ENCODE measurements around the gene PPP1R8. TPM values are rescaled to one million over a fixed set of nuclear protein-coding genes. Genes with fewer than 3 reads are reported as not detected.
A peak's percentile ranks its signal among the peaks of the same experiment; 100 is the strongest.

The PPP1R8 gene
- total and polyA plus RNA-seq, 2 donors (not counting 1 experiment from before 2014, with no cell fraction given), result 42.2 to 48.9 TPM

DNA sequence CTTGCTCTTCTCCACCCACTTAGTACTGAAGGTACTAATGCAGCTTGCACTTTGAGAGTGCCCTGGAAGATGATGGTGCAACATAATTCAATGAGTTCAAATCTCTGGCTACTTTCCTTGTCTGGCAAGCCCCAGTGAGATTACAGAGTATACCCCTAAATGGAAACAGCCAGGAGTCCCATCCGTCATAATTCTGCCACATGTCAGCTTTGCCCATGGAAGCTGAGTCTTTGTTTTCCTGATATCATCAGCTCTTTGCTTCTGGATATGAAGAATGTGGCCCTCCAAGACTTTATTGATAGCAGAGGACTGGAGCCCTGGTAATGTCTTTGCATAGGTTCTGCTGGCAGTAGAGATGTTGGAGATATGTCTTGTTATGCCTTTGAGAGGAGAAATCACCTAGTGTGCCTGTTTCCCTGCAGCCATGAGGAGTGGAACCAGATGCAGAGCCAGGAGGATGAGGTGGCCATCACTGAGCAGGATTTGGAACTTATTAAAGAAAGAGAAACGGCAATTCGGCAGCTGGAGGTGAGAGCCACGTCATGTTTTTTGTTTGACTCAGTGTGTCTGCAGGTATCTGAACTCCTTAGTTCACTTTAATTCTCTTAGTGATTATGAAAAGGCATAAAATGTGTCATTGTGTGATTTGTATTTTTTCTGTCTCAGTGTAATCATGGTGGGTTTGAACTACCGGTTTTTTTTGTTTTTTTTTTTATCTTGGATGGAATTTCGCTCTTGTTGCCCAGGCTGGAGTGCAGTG lies 18.7 kb upstream of the PPP1R8 start:
- Histone ChIP-seq H3K79me2 (ENCODE audit: control insufficient read depth, insufficient read depth, low read length) (no peaks in the 10 kb centered on the region), H3K4me2 (ENCODE audit: extremely low read depth, insufficient read depth, low read length) (no peak overlapping the region), H2AFZ (ENCODE audit: low read length) (no peak overlapping the region), H3K27me3 (ENCODE audit: control insufficient read depth, insufficient read depth, low read length) (no peaks in the 10 kb centered on the region), H3K27ac (ENCODE audit: insufficient read depth, low read length) (no peak overlapping the region), H3K4me1 (ENCODE audit: control insufficient read depth, extremely low read depth, insufficient read depth, low read length) (peaks cover 1% of the 10 kb centered on the region), H3K36me3 (ENCODE audit: control insufficient read depth, insufficient read depth, low read length) (no peaks in the 10 kb centered on the region), H3K9ac (ENCODE audit: insufficient read depth, low read length) (no peak overlapping the region), H3K9me3 (ENCODE audit: control insufficient read depth, insufficient read depth, low read depth, low read length) (no peaks in the 10 kb centered on the region), H3K4me3 (replicated peaks in 1 of 4; ENCODE audit: control extremely low read depth in 1 of 4, insufficient read depth in 1 of 4, low read depth in 3 of 4, low read length in 4 of 4) (no peak overlapping the region), H4K20me1 (ENCODE audit: control insufficient read depth, extremely low read depth, insufficient read depth, low read length) (no peaks in the 10 kb centered on the region)
- DNase-seq (ENCODE audit: low read depth in 2 of 2), result no peak
- TF ChIP-seq EZH2 (IDR thresholded peaks at IDR 0.05; ENCODE audit: low read length, missing control alignments), result no peak

DNA sequence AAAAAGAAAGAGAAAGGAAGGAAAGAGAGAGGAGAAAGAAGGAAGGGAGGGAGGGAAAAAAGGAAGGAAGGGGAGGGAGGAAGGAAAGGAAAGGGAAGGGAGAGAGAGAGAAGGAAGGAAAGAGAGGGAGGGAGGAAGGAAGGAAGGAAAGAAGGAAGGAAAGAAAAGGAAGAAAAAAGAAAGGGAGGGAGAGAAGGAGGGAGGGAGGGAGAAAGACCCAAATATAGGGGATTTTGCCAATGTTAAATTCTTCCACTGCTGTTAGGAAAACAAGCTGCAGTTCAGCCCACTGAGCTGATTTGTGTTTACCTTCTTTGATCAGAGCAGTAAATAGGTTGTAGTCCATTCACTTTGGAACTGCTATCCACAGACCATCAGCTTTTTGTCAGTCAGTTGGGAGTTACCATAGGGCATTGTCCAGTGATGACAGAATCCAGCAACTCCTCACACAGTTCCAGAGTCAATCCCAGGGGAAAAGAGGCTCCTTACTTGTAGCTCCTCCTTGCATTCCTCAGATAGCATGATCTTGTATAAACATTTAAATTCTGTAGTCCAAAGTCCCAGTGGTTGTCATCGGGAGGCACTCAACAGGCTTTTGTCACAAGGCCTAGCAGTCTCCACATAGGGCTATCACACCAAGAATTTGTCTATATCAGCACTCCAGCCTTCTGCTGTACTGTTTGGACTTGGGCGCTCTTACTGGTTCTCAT lies 13.5 kb upstream of the PPP1R8 start:
- no peak for TF ChIP-seq EZH2 (IDR thresholded peaks at IDR 0.05; ENCODE audit: low read length, missing control alignments)
- TF ChIP-seq, protein P1, sequence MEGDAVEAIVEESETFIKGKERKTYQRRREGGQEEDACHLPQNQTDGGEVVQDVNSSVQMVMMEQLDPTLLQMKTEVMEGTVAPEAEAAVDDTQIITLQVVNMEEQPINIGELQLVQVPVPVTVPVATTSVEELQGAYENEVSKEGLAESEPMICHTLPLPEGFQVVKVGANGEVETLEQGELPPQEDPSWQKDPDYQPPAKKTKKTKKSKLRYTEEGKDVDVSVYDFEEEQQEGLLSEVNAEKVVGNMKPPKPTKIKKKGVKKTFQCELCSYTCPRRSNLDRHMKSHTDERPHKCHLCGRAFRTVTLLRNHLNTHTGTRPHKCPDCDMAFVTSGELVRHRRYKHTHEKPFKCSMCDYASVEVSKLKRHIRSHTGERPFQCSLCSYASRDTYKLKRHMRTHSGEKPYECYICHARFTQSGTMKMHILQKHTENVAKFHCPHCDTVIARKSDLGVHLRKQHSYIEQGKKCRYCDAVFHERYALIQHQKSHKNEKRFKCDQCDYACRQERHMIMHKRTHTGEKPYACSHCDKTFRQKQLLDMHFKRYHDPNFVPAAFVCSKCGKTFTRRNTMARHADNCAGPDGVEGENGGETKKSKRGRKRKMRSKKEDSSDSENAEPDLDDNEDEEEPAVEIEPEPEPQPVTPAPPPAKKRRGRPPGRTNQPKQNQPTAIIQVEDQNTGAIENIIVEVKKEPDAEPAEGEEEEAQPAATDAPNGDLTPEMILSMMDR (conservative IDR thresholded peaks at IDR 0.05 in 1 of 2, IDR thresholded peaks at IDR 0.05 in 1 of 2; ENCODE audit: low read depth in 1 of 2, low read length in 2 of 2), result no peak
- Histone ChIP-seq H4K20me1 (ENCODE audit: control insufficient read depth, extremely low read depth, insufficient read depth, low read length) (no peaks in the 10 kb centered on the region), H3K27me3 (ENCODE audit: control insufficient read depth, insufficient read depth, low read length) (no peaks in the 10 kb centered on the region), H3K4me3 (replicated peaks in 1 of 4; ENCODE audit: control extremely low read depth in 1 of 4, insufficient read depth in 1 of 4, low read depth in 3 of 4, low read length in 4 of 4) (no peak overlapping the region), H3K36me3 (ENCODE audit: control insufficient read depth, insufficient read depth, low read length) (peaks cover 3% of the 10 kb centered on the region), H2AFZ (ENCODE audit: low read length) (no peak overlapping the region), H3K4me1 (ENCODE audit: control insufficient read depth, extremely low read depth, insufficient read depth, low read length) (peaks cover 3% of the 10 kb centered on the region), H3K27ac (ENCODE audit: insufficient read depth, low read length) (peak overlapping the region; percentile 39), H3K9me3 (ENCODE audit: control insufficient read depth, insufficient read depth, low read depth, low read length) (no peaks in the 10 kb centered on the region), H3K9ac (ENCODE audit: insufficient read depth, low read length) (no peak overlapping the region), H3K4me2 (ENCODE audit: extremely low read depth, insufficient read depth, low read length) (peak overlapping the region; percentile 8), H3K79me2 (ENCODE audit: control insufficient read depth, insufficient read depth, low read length) (no peaks in the 10 kb centered on the region)
- peak; percentile 32 to 41 for DNase-seq (ENCODE audit: low read depth in 2 of 2)

DNA sequence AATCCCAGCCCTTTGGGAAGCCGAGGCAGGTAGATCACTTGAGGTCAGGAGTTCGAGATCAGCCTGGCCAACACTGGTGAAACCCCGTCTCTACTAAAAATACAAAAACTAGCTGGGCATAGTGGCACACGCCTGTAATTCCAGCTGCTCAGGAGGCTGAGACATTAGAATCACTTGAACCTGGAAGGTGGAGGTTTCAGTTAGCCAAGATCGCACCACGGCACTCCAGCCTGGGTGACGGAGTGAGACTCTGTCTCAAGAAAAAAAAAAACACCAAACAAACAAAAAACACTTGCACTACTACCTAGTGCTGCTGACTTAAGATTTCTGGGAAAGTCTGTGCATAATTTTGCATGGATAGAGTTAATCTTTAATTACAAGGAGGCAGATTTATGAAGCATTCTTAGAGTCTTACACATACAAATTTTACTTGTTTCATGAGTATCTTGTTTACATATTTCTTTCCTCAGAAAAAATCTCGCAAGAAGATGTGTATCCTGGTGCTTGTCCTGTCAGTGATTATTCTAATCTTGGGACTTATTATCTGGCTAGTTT lies 8.7 kb upstream of the PPP1R8 start:
- Histone ChIP-seq H3K27me3 (ENCODE audit: control insufficient read depth, insufficient read depth, low read length) (no peaks in the 10 kb centered on the region), H3K4me3 (replicated peaks in 1 of 4; ENCODE audit: control extremely low read depth in 1 of 4, insufficient read depth in 1 of 4, low read depth in 3 of 4, low read length in 4 of 4) (no peak overlapping the region), H3K9ac (ENCODE audit: insufficient read depth, low read length) (no peak overlapping the region), H3K4me1 (ENCODE audit: control insufficient read depth, extremely low read depth, insufficient read depth, low read length) (peaks cover 2% of the 10 kb centered on the region), H3K36me3 (ENCODE audit: control insufficient read depth, insufficient read depth, low read length) (peaks cover 3% of the 10 kb centered on the region), H3K4me2 (ENCODE audit: extremely low read depth, insufficient read depth, low read length) (no peak overlapping the region), H3K9me3 (ENCODE audit: control insufficient read depth, insufficient read depth, low read depth, low read length) (no peaks in the 10 kb centered on the region), H3K27ac (ENCODE audit: insufficient read depth, low read length) (no peak overlapping the region), H3K79me2 (ENCODE audit: control insufficient read depth, insufficient read depth, low read length) (no peaks in the 10 kb centered on the region), H2AFZ (ENCODE audit: low read length) (no peak overlapping the region), H4K20me1 (ENCODE audit: control insufficient read depth, extremely low read depth, insufficient read depth, low read length) (no peaks in the 10 kb centered on the region)
- TF ChIP-seq, protein P1 (conservative IDR thresholded peaks at IDR 0.05 in 1 of 2, IDR thresholded peaks at IDR 0.05 in 1 of 2; ENCODE audit: low read depth in 1 of 2, low read length in 2 of 2), result no peak
- TF ChIP-seq EZH2 (IDR thresholded peaks at IDR 0.05; ENCODE audit: low read length, missing control alignments), result no peak
- DNase-seq (ENCODE audit: low read depth in 2 of 2), result no peak
